Heart left ventricle (tissue), 16 donors: ENCODE measurements around the gene SAMM50. TPM values are rescaled to one million over a fixed set of nuclear protein-coding genes. Genes with fewer than 3 reads are reported as not detected.

Source experiments
- ATAC-seq, 4 donors: fragments of 200-7000 bp; cut with Tn5 transposase; one replicate each; pipeline ENCODE4 v1.9.1; 2020 to 2022; ENCODE audit warnings: moderate library complexity in 4 of 4, mild to moderate bottlenecking in 3 of 4, moderate number of reproducible peaks in 1 of 4
- DNase-seq, 5 donors: peaks; one replicate each; pipeline ENCODE4 v3.0.0-alpha.2; 2020
- H3K27ac ChIP-seq, 12 donors: fragments of 200-600 bp; sonication (generic) in 4 of 12; one replicate each; pipeline versions ENCODE4 v1.5.0 to v1.8.0; 2016 to 2022; ENCODE audit warnings: mild to moderate bottlenecking in 2 of 12
- H3K27me3 ChIP-seq, 9 donors: fragments of 200-600 bp; sonication (generic) in 2 of 9; one replicate each; pipeline versions ENCODE4 v1.5.1 to v1.8.0; 2016 to 2022; ENCODE audit warnings: mild to moderate bottlenecking in 3 of 9
- H3K36me3 ChIP-seq, 9 donors: fragments of 200-600 bp; sonication (generic) in 2 of 9; one replicate each; pipeline versions ENCODE4 v1.5.0 to v1.8.0; 2018 to 2022; ENCODE audit warnings: mild to moderate bottlenecking in 2 of 9
- H3K4me1 ChIP-seq, 12 donors: fragments of 200-600 bp; sonication (generic) in 4 of 12; one replicate each; pipeline versions ENCODE4 v1.5.0 to v1.8.0; 2016 to 2022; ENCODE audit warnings: mild to moderate bottlenecking in 3 of 12
- H3K4me3 ChIP-seq, 12 donors: fragments of 200-600 bp; sonication (generic) in 4 of 12; one replicate each; pipeline versions ENCODE4 v1.5.0 to v1.8.0; 2017 to 2022; ENCODE audit warnings: mild to moderate bottlenecking in 9 of 12, moderate library complexity in 4 of 12
- H3K9me3 ChIP-seq, 12 donors: fragments of 200-600 bp; sonication (generic) in 4 of 12; one replicate each; pipeline versions ENCODE4 v1.5.0 to v1.8.0; 2016 to 2022; ENCODE audit warnings: mild to moderate bottlenecking in 1 of 12
- POLR2A ChIP-seq, 2 donors: fragments of 450-650 bp; IDR thresholded peaks; one replicate each; pipeline ENCODE4 v1.6.1; 2017; ENCODE audit warnings: antibody characterized with exemption in 2 of 2, mild to moderate bottlenecking in 2 of 2, moderate library complexity in 2 of 2
- WGBS, 4 donors: extraction: QIAGEN DNeasy Blood & Tissue Kit in 2 of 4; methylation state at CpG; one replicate each; pipeline versions ENCODE4 v1.1.5 to v1.1.7; 2013 to 2018; 5-methylcytosine and 5-hydroxymethylcytosine counted together
- intact Hi-C, 10 donors: fragments of 100-400 bp; cut with DNase I; formaldehyde crosslinking; loops; one replicate each; pipeline versions ENCODE4 v1.11.1 to v1.14.2; 2022
- polyA plus RNA-seq, 2 donors: library from polyadenylated mRNA; stranded (reverse); fragments of 200-250 nt; gene quantifications; one replicate each; pipeline ENCODE4 v1.2.3, GENCODE V29; 2013
- total RNA-seq, 9 donors: library from RNA; depleted of rRNA in 2 of 9; stranded (reverse); fragments of >200 nt in 2 of 9; fragmentation: NEBNext Ultra II Directional in 3 of 9; extraction: Animal tissue kit (Norgen Biotek cat#: 25700) in 3 of 9; gene quantifications; one replicate each; pipeline versions ENCODE4 v1.1.0 to v1.2.4, GENCODE V29; 2016 to 2023
- TF ChIP-seq, protein P1 (sequence below), 12 donors: fragments of 200-600 bp; sonication (generic) in 4 of 12; IDR thresholded peaks; one replicate each; pipeline versions ENCODE4 v1.5.0 to v1.8.0; 2018 to 2022; ENCODE audit warnings: antibody characterized with exemption in 12 of 12, mild to moderate bottlenecking in 5 of 12
- donor health status: ischemic (EF 13 %, LVEDD 7.1; RV severe dilation, severe dysfunction).
- donor health status: healthy with polysubstance abuse.
- donor health status: DM: no; HTN: yes; CAD: no.
- donor health status: DM: no; HTN: no; CAD: no.
- donor health status: ischemic (EF 25% LVEDD 6.9; RV normal size, moderate dysfunction).
- donor health status: ischemic (EF 25% LVEDD 5.7; RV mildly dilated, moderate dysfunction).
- donor health status: healthy.
- donor health status: DM: yes; HTN: yes; CAD: no.
- donor health status: ischemic (EF 35%, LVEDD 5.7; RV mildly dilated, moderate dysfunction).
- donor health status: nonischemic (EF 11% LVEDD 7.7; RV severe dilation, severe dysfunction).
- donor health status: DM: yes; HTN: yes; CAD: no.
- donor health status: PGD.
- donor health status: ischemic (EF 29% LVEDD 5.4; RV normal size, mild dysfunction).
- donor health status: nonischemic (EF 23%, LVEDD 6.1; RV moderate dilation, normal function).

Gene SAMM50
- total and polyA plus RNA-seq, 11 donors, result 32.5 to 74.8 (median 66.2) TPM

DNA sequence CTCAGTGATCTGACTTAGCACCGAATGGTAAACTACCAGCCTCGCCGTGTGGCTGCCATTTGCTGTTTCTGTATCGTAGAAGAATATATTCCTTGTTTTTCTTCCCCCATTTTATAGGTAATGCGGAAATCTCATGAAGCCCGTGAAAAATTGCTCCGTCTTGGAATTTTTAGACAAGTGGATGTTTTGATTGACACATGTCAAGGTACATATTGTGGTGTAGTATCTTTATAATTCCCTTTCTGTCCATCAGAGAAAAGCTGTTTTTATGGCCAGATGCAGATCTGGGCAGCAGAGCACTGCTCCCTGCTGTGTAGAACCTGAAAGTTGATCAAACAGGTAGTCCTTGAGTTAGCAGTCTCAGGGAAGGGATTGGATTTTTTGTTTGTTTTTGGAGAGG lies 13.4 kb downstream of the SAMM50 start:
- no peak for TF ChIP-seq POLR2A (IDR thresholded peaks at IDR 0.05)
- TF ChIP-seq, protein P1, sequence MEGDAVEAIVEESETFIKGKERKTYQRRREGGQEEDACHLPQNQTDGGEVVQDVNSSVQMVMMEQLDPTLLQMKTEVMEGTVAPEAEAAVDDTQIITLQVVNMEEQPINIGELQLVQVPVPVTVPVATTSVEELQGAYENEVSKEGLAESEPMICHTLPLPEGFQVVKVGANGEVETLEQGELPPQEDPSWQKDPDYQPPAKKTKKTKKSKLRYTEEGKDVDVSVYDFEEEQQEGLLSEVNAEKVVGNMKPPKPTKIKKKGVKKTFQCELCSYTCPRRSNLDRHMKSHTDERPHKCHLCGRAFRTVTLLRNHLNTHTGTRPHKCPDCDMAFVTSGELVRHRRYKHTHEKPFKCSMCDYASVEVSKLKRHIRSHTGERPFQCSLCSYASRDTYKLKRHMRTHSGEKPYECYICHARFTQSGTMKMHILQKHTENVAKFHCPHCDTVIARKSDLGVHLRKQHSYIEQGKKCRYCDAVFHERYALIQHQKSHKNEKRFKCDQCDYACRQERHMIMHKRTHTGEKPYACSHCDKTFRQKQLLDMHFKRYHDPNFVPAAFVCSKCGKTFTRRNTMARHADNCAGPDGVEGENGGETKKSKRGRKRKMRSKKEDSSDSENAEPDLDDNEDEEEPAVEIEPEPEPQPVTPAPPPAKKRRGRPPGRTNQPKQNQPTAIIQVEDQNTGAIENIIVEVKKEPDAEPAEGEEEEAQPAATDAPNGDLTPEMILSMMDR (IDR thresholded peaks at IDR 0.05), result no peak
- no peaks in the 10 kb centered on the region for H3K4me1 ChIP-seq
- H3K27ac ChIP-seq, result no peak overlapping the region
- H3K36me3 ChIP-seq, result peaks cover 6 to 100% (median 97%) of the 10 kb centered on the region in 9 donors
- H3K9me3 ChIP-seq, result no peaks in the 10 kb centered on the region
- intact Hi-C loops, result no loop called here
- ATAC-seq, result no peak
- DNase-seq, result no peak
- no peaks in the 10 kb centered on the region for H3K27me3 ChIP-seq
- WGBS, 4 donors, result 94 to 98% (median 97%) methylated on average over 7 of the region's 7 CpGs
- H3K4me3 ChIP-seq, result no peak overlapping the region

DNA sequence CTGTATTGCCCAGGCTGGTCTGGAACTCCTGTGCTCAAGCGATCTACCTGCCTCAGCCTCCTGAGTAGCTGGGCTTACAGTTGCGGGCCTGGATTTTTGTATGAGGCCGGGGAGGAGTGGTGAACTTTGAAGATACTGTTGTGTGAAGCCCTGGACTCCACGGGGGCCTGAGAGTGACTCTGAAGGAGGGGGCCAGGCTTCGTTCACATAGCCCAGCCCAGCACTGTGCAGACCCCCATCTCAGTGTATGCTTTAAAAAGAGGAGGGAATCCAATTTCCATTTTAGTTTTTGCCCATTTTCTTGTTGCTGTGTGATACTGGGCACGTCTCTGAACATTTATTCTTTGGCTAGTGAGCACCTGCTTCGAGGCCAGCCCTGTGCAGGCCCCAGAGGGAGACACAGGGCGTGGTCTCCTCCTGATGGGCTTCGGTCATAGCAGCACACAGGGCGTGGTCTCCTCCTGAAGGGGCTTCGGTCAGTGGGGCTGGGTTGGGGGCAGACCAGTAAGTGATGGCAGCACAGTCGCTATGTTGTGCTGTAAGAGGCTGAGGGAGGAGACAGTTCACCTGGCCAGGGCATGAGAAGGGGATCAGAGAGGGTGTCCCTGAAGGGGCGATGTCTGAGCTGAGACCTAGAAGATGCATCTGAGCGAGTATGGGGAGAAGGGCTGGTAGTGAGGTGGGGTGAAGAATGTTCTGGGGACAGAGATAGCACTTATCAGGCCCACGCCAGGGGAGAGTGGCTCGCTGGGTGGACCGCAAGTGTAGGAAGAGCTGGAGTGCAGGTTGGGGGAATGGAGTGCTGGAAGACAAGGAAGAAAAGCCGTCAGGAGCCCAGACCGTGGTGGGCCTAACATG lies 14.0 kb downstream of the SAMM50 start:
- H3K4me1 ChIP-seq, result no peaks in the 10 kb centered on the region
- no peak for TF ChIP-seq POLR2A (IDR thresholded peaks at IDR 0.05)
- TF ChIP-seq, protein P1 (IDR thresholded peaks at IDR 0.05), result no peak
- no peak overlapping the region for H3K4me3 ChIP-seq
- no peak overlapping the region for H3K27ac ChIP-seq
- no peak for ATAC-seq
- intact Hi-C loops, result no loop called here
- H3K27me3 ChIP-seq, result no peaks in the 10 kb centered on the region
- peaks cover 2 to 100% (median 97%) of the 10 kb centered on the region in 9 donors for H3K36me3 ChIP-seq
- no peaks in the 10 kb centered on the region for H3K9me3 ChIP-seq
- WGBS, 4 donors, result 87 to 95% (median 90%) methylated on average over 19 of the region's 19 CpGs
- DNase-seq, result no peak

DNA sequence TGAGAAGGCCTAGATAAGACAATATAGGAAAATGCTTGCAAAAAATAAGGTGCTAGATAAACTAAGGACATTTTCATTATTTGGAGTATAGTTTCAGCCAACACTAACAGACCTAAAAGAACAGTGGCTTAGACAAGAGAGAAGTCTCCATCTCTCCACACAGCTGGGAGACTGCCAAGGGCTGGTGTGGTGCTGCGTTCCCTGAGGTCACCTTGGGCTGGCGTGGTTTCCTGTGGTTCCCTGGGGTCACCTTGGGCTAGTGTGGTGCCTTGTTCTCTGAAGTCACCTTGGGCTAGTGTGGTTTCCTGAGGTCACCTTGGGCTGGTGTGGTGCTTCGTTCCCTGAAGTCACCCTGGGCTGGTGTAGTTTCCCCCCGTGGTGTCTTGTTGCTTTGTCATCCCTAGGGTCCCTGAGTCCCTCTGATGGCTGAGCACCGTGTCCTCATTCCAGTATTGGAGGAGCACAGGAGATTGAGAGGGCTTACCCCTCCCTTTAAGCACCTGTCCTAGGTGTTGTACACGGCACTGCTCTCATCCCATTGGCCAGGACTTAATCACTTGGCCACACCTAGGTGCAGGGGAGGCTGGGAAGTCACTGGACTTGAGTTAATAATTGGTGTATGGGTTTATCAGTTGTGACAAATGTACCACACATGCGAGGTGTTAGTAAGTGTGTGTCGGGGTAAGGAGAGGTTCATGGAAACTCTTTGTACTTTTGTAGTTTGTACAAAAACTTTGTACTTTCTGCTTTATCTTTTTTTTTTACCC lies 14.9 kb downstream of the SAMM50 start:
- TF ChIP-seq, protein P1 (IDR thresholded peaks at IDR 0.05), result no peak
- no peak for TF ChIP-seq POLR2A (IDR thresholded peaks at IDR 0.05)
- DNase-seq (no peak), ATAC-seq (peak in 1 of 4 donors; percentile 26)
- Histone ChIP-seq H3K9me3 (no peaks in the 10 kb centered on the region), H3K36me3 (peaks cover 2 to 100% (median 97%) of the 10 kb centered on the region in 9 donors), H3K4me3 (no peak overlapping the region), H3K27me3 (no peaks in the 10 kb centered on the region), H3K4me1 (no peaks in the 10 kb centered on the region), H3K27ac (no peak overlapping the region)
- 78 to 86% (median 83%) methylated on average over 8 of the region's 8 CpGs for WGBS, 4 donors
- intact Hi-C loops, result no loop called here

DNA sequence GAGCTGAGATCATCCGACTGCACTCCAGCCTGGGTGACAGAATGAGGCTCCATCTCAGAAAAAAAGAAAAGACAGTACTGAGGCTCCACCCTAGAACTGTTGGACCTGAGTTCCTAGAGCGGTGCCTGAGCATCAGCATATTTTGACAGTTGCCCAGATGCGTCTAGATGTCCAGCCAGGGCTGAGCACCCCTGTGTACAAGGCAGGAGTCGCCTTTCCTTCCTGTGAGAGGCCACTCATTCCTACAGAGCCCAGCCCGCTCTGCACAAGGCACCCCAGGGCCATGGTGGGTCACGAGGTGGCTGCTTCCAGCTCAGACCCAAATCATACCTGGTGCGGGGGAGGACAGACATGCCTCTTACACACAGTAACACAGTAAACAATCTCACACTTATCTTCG lies 15.9 kb downstream of the SAMM50 start:
- no peak for DNase-seq
- Histone ChIP-seq H3K4me1 (no peaks in the 10 kb centered on the region), H3K9me3 (no peaks in the 10 kb centered on the region), H3K27ac (no peak overlapping the region), H3K4me3 (no peak overlapping the region), H3K27me3 (no peaks in the 10 kb centered on the region), H3K36me3 (peaks cover 2 to 100% (median 97%) of the 10 kb centered on the region in 9 donors)
- intact Hi-C loops, result no loop called here
- WGBS, 4 donors, result 89 to 94% (median 92%) methylated on average over 8 of the region's 8 CpGs
- peak in 1 of 4 donors; percentile 9 for ATAC-seq
- no peak for TF ChIP-seq POLR2A (IDR thresholded peaks at IDR 0.05)
- TF ChIP-seq, protein P1 (IDR thresholded peaks at IDR 0.05), result no peak
